Measurements from ENCODE around the gene LTBR.
A peak's percentile ranks its signal among the peaks of the same experiment; 100 is the strongest.
"Not testable (repeated sequence)": the region's sequence is repeated elsewhere in the genome, so short reads cannot be mapped to it uniquely, and the experiment has no call there.

Gene LTBR

DNA sequence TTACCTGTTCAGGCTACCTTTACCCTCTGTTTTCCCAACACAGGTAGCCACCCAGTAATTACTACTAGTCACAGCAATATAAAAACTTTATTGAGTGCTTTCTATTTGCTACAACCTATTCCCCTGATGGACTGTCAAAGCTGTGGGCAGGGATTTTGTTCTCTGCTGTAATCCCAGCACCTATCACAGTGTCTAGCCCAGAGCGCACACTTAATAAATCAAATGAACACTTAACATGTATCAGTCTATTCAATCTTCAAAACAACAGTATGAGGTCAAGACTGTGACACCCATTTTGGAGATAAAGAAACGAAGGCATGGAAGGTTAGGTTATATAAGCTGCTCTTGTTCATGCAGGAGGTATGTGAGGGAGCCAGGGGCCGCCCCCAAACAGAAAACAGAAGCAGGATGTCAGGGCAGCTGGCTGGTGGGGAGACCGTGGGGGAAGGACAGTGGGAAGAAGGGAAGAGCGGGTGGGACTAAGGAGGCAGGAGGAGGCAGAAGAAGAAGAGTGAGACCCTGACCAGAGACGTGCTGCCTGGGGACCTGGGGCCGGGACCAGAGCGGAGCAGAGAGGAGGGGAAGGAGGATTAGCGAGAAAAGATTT is 43.8 kb upstream of the LTBR start:
- Histone ChIP-seq H3K36me3 (ENCODE audit: control insufficient read depth in 2 of 2, insufficient read depth in 2 of 2, low read length in 2 of 2) (peaks cover 0 to 2% of the 10 kb centered on the region in 2 donors), H3K4me1 (ENCODE audit: control insufficient read depth, insufficient read depth, low read length) (peaks cover 74% of the 10 kb centered on the region), H3K27ac (ENCODE audit: low read length) (peak overlapping the region; percentile 99), H3K9ac (ENCODE audit: low read length in 2 of 2) (peak overlapping the region; percentile 97 to 99), H3K27me3 (ENCODE audit: control insufficient read depth in 1 of 2, insufficient read depth in 2 of 2, low read length in 2 of 2) (no peaks in the 10 kb centered on the region), H3K9me3 (ENCODE audit: control insufficient read depth in 2 of 2, low read length in 2 of 2) (no peaks in the 10 kb centered on the region), H3K4me3 (ENCODE audit: low read length in 2 of 2) (peak overlapping the region; percentile 84 to 99)

DNA sequence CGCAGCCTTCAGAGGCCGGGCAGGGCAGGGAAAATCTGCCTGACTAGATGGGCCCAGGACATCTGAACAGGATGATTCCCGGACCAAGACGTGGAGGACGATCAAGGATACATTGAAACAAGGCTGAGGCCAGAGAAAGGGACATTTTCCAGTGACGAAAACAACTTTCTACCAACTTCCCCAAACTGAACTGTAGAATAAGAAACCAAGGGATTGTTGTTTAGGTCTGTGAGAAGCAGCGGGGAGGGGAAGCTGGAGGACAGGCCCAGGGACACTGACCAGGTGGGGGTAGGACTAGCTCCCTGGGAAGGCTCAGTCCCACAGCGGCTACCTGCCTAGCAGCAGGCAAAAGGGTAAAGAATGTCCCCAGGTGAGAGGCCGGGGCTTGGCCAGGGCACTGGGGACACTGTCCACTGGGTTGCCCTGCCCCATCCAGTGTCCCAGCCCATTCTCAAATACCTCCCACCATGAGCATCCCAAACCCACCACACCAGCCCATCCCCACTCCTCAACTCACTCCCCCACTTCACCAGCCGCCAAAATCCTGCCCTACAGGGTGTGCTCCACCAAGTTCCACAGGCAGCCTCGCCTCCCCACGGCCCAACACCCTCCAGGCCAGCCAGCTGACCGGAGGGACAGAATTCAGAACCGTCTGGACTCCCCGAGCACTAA is 43.1 kb upstream of the LTBR start:
- Histone ChIP-seq H3K4me1 (ENCODE audit: control insufficient read depth, insufficient read depth, low read length) (peaks cover 74% of the 10 kb centered on the region), H3K9ac (ENCODE audit: low read length in 2 of 2) (peak overlapping the region; percentile 97 to 99)

DNA sequence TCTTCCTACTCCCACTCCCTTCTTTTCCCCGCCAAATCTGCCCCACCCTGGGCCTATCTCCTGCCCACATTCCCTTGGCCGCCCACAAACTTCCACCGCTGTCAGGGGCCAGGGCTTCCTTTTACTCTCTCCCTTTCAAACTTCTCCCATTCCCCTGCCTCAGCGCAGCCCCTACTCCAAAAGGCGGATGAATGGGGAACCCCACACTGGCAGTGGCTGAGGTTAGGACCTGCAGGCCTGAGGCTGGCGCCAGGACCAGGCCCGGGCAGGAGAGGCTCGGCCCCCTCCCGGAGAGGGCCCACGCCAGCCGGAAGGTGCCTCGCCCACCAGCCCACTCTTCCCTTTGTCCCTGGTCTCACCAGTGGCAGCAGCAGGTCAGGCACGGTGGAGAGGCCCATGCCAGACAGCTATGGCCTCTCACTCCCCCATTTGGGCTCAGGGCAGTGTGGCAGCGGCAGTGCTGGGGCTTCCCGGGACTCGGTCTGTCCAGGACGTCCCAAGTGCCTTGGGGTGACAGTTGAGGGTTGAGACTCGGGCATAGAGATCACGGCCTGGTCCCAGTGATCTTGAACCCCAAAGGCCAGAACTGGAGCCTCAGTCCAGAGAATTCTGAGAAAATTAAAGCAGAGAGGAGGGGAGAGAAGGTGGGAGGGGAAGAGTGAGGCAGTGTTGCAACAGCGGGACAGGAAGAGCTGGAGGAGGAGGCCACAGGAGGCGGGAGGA is 42.4 kb upstream of the LTBR start, which contains the start of gene TNFRSF1A:
TSS of gene TNFRSF1A (minus strand) at position 660 of the 723 bp plus-strand sequence. CDS start at position 398, 262 bp downstream.
- peaks cover 0 to 2% of the 10 kb centered on the region in 2 donors for H3K36me3 ChIP-seq (ENCODE audit: control insufficient read depth in 2 of 2, insufficient read depth in 2 of 2, low read length in 2 of 2)
- peak within 1 kb of the TSS; percentile 99 for H3K27ac ChIP-seq (ENCODE audit: low read length)
- H3K27me3 ChIP-seq (ENCODE audit: control insufficient read depth in 1 of 2, insufficient read depth in 2 of 2, low read length in 2 of 2): no peaks in the 10 kb centered on the region
- H3K9ac ChIP-seq (ENCODE audit: low read length in 2 of 2): peak within 1 kb of the TSS; percentile 97 to 99
- H3K4me3 ChIP-seq (ENCODE audit: low read length in 2 of 2): peak within 1 kb of the TSS; percentile 84 to 99
- no peaks in the 10 kb centered on the region for H3K9me3 ChIP-seq (ENCODE audit: control insufficient read depth in 2 of 2, low read length in 2 of 2)
- H3K4me1 ChIP-seq (ENCODE audit: control insufficient read depth, insufficient read depth, low read length): peaks cover 73% of the 10 kb centered on the region

More for the DNA sequence above, 43.1 kb upstream of the LTBR start:
- no peaks in the 10 kb centered on the region for H3K27me3 ChIP-seq (ENCODE audit: control insufficient read depth in 1 of 2, insufficient read depth in 2 of 2, low read length in 2 of 2)
- peak overlapping the region; percentile 84 to 99 for H3K4me3 ChIP-seq (ENCODE audit: low read length in 2 of 2)
- peaks cover 0 to 2% of the 10 kb centered on the region in 2 donors for H3K36me3 ChIP-seq (ENCODE audit: control insufficient read depth in 2 of 2, insufficient read depth in 2 of 2, low read length in 2 of 2)
- H3K27ac ChIP-seq (ENCODE audit: low read length): peak overlapping the region; percentile 99
- H3K9me3 ChIP-seq (ENCODE audit: control insufficient read depth in 2 of 2, low read length in 2 of 2): no peaks in the 10 kb centered on the region

DNA sequence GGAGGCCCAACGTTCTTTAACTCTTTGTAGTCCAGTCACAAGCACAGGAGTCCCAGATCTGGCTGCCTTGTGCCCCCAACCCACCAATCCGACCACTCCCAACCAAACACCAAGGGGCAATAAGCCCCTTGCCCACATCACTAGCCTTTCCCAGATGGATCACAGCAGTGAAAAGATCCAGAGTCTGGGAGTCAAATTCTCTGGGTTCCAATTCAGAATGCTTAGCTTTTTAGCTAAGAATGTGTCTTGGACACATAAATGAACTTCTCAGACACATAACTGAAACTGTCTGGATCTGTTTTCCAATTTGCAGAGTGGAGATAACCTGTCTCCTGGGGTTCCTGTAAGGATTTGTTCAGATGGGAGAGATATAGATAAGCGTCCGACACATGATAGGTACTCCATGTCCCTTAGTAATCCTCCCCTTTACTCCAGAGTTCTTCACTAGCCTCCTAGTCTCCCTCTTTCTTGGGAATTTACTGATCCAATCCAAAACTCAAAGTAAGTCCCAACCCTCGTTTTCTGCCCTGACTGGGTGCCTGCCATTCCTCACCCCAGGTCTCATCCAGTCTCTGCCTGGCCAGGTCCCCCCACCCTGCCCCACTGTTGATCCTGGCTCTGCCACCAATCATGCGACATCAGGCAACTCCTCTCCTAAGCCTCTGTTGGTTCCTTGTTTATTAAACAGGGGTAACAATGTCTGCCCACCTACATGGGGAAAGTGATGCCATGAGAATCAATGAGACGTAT is 41.6 kb upstream of the LTBR start:
- H3K27me3 ChIP-seq (ENCODE audit: control insufficient read depth in 1 of 2, insufficient read depth in 2 of 2, low read length in 2 of 2): no peaks in the 10 kb centered on the region
- H3K36me3 ChIP-seq (ENCODE audit: control insufficient read depth in 2 of 2, insufficient read depth in 2 of 2, low read length in 2 of 2): peaks cover 0 to 1% of the 10 kb centered on the region in 2 donors
- peaks cover 73% of the 10 kb centered on the region for H3K4me1 ChIP-seq (ENCODE audit: control insufficient read depth, insufficient read depth, low read length)
- H3K9me3 ChIP-seq (ENCODE audit: control insufficient read depth in 2 of 2, low read length in 2 of 2): no peaks in the 10 kb centered on the region
- peak overlapping the region; percentile 84 to 99 for H3K4me3 ChIP-seq (ENCODE audit: low read length in 2 of 2)
- peak overlapping the region; percentile 99 for H3K27ac ChIP-seq (ENCODE audit: low read length)
- H3K9ac ChIP-seq (ENCODE audit: low read length in 2 of 2): peak overlapping the region; percentile 97 to 99

DNA sequence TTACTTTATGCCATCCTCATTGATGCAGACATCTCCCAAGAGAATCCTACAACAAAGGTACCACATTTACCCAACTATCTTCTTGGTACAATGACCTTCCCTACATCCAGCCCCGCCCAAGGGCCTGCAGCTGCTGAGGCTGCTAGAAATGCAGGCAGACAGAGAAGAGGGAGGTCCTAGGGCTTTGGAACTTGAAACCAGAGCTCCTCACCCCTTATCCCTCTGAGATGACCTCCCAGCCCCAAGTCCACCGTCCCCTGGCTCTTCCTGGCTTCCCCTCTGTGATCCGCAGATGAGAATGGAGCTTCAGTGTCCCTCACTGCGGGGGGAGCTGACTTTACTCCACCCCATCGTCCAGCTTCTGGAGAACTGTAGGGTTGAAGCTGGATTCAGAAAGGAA is 40.4 kb upstream of the LTBR start:
- no peaks in the 10 kb centered on the region for H3K9me3 ChIP-seq (ENCODE audit: control insufficient read depth in 2 of 2, low read length in 2 of 2)
- peak overlapping the region in 1 of 2 donors; percentile 8 for H3K4me3 ChIP-seq (ENCODE audit: low read length in 2 of 2)
- H3K36me3 ChIP-seq (ENCODE audit: control insufficient read depth in 2 of 2, insufficient read depth in 2 of 2, low read length in 2 of 2): no peaks in the 10 kb centered on the region
- peak overlapping the region; percentile 99 for H3K27ac ChIP-seq (ENCODE audit: low read length)
- H3K27me3 ChIP-seq (ENCODE audit: control insufficient read depth in 1 of 2, insufficient read depth in 2 of 2, low read length in 2 of 2): no peaks in the 10 kb centered on the region
- peak overlapping the region in 1 of 2 donors; percentile 13 for H3K9ac ChIP-seq (ENCODE audit: low read length in 2 of 2)
- H3K4me1 ChIP-seq (ENCODE audit: control insufficient read depth, insufficient read depth, low read length): peaks cover 67% of the 10 kb centered on the region

DNA sequence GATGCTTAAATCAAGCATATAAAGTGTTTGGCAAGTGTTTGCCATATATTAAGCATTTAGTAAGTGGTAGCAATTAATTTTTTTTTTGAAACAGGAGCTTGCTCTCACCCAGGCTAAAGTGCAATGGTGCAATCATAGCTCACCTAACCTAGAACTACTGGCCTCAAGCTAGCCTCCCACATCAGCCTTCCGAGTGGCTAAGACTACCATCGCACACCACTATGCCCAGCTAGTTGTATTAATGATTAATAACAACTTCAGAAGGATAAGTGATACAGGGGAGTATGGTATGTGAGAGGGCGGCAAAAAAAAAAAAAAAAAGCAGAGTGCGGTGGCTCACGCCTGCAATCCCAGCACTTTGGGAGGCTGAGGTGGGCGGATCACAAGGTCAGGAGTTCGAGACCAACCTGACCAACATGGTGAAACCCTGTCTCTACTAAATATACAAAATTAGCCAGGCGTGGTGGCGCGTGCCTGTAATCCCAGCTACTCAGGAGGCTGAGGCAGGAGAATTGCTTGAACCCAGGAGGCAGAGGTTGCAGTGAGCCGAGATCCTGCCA is 39.8 kb upstream of the LTBR start:
- Histone ChIP-seq H3K27ac (ENCODE audit: low read length) (peak overlapping the region; percentile 99), H3K4me1 (ENCODE audit: control insufficient read depth, insufficient read depth, low read length) (peaks cover 60% of the 10 kb centered on the region)
- H3K36me3 ChIP-seq (ENCODE audit: control insufficient read depth in 2 of 2, insufficient read depth in 2 of 2, low read length in 2 of 2); H3K4me3 ChIP-seq (ENCODE audit: low read length in 2 of 2); H3K9ac ChIP-seq (ENCODE audit: low read length in 2 of 2); H3K9me3 ChIP-seq (ENCODE audit: control insufficient read depth in 2 of 2, low read length in 2 of 2); H3K27me3 ChIP-seq (ENCODE audit: control insufficient read depth in 1 of 2, insufficient read depth in 2 of 2, low read length in 2 of 2): not testable (repeated sequence)

DNA sequence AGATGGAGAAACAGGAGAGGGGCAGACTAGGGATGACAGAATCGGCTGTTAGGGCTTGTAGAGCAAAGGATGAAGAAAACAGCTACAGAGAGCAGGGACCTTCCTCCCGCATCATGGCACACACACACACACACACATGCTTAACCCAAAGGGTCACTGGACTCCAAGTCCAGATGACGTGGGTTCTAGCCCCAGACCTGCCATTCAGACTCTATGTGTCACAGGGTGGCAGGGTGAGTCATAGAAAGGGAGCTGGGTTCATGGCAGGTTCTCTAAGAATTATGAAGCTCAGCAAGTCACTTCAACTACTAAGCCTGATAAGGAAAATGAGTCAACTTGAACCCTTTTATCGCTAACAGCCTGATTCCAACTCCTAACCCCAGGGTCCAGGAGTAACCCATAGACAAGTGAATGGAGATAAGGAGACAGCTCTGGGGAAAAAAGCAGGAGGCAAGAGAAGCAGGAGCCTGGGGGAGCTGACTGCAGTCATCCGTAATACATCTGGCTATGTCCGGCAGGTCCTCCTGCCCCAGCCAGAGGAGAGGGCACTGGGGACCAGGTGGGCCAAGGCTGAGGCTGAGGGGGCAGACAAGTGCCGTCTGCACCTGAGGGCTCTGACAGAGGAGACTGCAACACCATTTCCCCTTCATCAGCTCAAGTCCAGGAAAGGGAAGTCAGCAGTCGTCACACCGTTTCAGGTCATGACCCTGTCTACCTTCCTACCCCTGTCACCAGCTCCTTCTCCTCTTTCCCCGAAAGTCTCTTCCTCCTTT is 38.5 kb upstream of the LTBR start:
- Histone ChIP-seq H3K9ac (ENCODE audit: low read length in 2 of 2) (peak overlapping the region in 1 of 2 donors; percentile 47), H3K4me3 (ENCODE audit: low read length in 2 of 2) (peak overlapping the region in 1 of 2 donors; percentile 15), H3K9me3 (ENCODE audit: control insufficient read depth in 2 of 2, low read length in 2 of 2) (no peaks in the 10 kb centered on the region), H3K4me1 (ENCODE audit: control insufficient read depth, insufficient read depth, low read length) (peaks cover 50% of the 10 kb centered on the region), H3K27me3 (ENCODE audit: control insufficient read depth in 1 of 2, insufficient read depth in 2 of 2, low read length in 2 of 2) (no peaks in the 10 kb centered on the region), H3K27ac (ENCODE audit: low read length) (peak overlapping the region; percentile 79), H3K36me3 (ENCODE audit: control insufficient read depth in 2 of 2, insufficient read depth in 2 of 2, low read length in 2 of 2) (no peaks in the 10 kb centered on the region)

DNA sequence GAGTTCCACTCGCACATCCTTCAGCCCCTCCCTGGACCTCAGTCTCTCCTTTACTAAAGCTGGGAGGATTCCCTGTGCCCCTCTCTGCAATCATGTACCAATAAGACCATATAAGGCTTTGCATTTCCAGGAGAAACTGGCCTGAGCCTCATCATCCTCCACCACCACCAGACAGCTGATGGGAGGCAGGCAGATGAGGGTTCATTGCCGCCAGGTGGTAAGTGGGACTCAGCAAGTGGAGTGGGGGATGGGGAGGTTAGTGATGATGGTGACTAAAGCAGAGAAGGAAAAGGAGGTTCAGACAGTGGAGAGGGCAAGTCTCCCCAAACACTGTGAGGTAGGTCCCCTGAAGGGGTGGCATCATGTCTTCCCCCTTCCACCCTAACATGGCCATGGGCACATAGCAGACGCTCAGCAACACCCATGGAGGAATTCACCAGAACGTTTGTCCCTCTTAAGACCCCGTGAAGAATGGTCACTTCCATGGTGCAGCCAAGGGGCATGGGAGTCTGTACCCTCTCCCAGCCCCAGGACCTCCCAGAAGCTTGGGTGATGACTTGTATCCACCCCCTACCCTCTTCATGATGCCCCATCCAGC is 37.6 kb upstream of the LTBR start:
- H3K36me3 ChIP-seq (ENCODE audit: control insufficient read depth in 2 of 2, insufficient read depth in 2 of 2, low read length in 2 of 2): no peaks in the 10 kb centered on the region
- no peaks in the 10 kb centered on the region for H3K27me3 ChIP-seq (ENCODE audit: control insufficient read depth in 1 of 2, insufficient read depth in 2 of 2, low read length in 2 of 2)
- H3K27ac ChIP-seq (ENCODE audit: low read length): peak overlapping the region; percentile 79
- H3K9me3 ChIP-seq (ENCODE audit: control insufficient read depth in 2 of 2, low read length in 2 of 2): no peaks in the 10 kb centered on the region
- H3K4me1 ChIP-seq (ENCODE audit: control insufficient read depth, insufficient read depth, low read length): peaks cover 47% of the 10 kb centered on the region
- peak overlapping the region in 1 of 2 donors; percentile 47 for H3K9ac ChIP-seq (ENCODE audit: low read length in 2 of 2)
- H3K4me3 ChIP-seq (ENCODE audit: low read length in 2 of 2): no peak overlapping the region

DNA sequence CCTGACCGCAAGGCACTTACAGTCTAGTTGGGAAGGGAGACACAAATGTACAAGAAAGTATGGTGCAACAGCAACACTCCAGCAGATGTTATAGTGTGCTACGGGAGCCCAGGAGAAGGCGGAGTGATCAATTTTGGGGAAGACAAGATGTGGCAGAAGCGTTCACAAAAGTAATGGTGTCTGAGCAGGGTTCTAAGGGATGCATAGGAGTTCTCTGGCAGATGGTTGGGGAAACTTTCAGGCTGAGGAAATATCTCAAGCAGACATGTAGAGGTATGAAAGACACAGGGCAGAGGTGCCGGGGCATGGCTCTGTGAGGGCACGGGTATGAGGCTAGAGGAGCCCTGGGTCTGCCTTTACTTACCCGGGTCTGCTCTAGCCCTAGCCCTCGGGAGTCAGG is 37.0 kb upstream of the LTBR start:
- Histone ChIP-seq H3K27me3 (ENCODE audit: control insufficient read depth in 1 of 2, insufficient read depth in 2 of 2, low read length in 2 of 2) (no peaks in the 10 kb centered on the region), H3K4me3 (ENCODE audit: low read length in 2 of 2) (peak overlapping the region in 1 of 2 donors; percentile 15), H3K9ac (ENCODE audit: low read length in 2 of 2) (no peak overlapping the region), H3K36me3 (ENCODE audit: control insufficient read depth in 2 of 2, insufficient read depth in 2 of 2, low read length in 2 of 2) (no peaks in the 10 kb centered on the region), H3K9me3 (ENCODE audit: control insufficient read depth in 2 of 2, low read length in 2 of 2) (no peaks in the 10 kb centered on the region), H3K27ac (ENCODE audit: low read length) (peak overlapping the region; percentile 79), H3K4me1 (ENCODE audit: control insufficient read depth, insufficient read depth, low read length) (peaks cover 47% of the 10 kb centered on the region)

Measured in stomach smooth muscle (tissue), 2 donors.